DLD1 (cell line): Measurements from ENCODE around the gene ZNF287.

Experiments
- in situ Hi-C: cut with HindIII; loops from 2 replicates; pipeline ENCODE4 v1.10.0; 2017; ENCODE audit warnings: low sequenced_read_pairs

ZNF287 gene

DNA sequence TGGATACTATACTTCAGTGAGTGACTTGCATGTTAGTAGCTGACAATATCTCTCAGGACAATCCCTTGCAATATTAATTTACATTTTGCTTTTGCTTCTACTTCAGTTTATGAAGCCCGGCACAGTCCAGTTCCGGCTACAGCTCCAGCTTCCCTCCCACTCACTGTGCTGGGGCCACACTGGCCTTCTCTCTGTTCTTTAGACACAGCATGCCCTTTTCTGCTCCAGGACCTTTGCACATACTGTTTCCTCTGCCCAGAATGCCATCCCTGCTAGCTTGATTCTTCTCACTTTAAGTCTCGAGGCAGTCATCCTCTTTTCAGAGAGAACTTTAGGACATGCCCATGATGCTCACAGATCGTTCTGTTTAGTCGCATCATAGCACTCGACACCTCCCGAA lies 51.5 kb downstream of the ZNF287 start:
- in situ Hi-C loops = no loop called here

DNA sequence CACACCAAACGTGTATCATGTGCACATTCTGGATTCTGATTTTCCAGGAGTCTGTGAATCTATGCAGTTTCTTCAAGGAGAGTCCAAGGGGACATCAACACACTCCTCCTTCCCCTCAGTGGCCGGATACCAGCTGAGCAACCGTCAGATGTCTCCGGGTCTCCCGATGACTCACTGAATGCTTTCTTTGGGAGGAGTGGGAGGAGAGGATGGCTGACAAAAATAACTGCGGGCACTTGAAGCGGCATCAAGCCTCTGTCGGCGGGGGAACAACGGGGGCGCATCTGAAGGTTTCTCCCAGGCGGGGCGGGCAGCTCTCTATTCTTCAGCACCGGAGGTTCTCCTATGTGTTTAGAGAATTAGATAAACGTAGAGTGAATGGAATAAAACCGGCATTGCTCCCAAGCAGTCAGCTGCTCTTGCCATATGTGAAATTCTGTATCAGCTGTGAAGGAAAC lies 52.4 kb downstream of the ZNF287 start:
- in situ Hi-C loops = no loop called here

DNA sequence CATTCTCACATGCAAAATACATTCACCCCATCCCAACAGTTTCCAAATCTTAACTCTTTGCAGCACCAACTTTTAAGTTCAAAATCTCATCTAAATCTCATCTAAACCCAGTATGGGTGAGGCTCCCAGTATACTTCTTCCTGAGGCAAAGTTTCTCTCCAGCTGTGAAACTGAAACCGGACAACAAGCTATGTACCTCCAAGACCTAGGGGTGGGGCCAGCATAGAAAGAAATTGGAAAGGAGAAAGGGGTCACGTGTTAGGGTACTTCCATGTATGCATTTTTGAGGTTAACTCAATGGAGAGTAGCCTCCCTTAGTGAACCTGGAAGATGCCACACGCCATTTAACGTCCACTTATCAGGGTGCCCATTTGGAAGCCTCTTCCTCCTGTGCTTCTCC lies 53.1 kb downstream of the ZNF287 start:
- in situ Hi-C loops = no loop called here

DNA sequence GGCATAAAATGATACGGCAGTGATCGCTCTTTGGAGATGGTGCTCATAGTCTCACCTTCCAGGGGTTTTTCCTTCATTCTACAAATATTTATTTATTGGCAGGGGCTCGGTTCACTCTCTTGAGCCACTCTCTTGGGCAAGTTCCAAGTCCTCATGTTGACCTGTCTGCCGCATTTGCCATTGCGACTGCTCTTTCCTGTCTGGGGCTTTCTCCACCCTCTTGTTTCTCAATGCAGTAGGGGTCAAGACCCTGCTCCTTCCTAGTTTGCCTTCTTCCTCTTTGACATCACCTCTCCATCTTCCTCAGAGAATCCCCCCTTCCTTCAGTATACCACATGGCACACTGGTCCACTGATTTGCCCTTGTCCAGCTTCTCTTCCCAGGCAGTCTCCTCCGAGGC lies 55.1 kb downstream of the ZNF287 start:
- in situ Hi-C loops = no loop called here

DNA sequence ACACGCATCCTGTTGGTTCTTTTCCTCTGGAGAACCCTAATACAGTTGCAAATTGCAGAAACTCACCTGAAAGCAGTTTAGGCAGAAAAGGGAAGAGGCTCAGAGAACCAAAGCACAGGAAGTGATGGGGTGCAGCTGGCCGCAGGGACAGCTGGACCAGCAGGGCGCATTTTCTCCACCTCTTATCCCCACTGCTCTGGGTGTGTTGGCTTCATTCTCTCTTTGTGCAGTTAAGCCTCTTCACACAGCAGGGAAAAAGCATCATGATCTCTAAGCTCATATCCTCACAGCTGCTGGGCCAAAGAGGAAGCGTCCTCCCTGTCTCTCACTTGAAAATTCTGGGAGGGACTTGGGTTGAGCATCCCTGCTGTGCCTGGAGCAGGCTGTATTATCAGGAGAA lies 57.0 kb downstream of the ZNF287 start:
- in situ Hi-C loops = no loop called here

DNA sequence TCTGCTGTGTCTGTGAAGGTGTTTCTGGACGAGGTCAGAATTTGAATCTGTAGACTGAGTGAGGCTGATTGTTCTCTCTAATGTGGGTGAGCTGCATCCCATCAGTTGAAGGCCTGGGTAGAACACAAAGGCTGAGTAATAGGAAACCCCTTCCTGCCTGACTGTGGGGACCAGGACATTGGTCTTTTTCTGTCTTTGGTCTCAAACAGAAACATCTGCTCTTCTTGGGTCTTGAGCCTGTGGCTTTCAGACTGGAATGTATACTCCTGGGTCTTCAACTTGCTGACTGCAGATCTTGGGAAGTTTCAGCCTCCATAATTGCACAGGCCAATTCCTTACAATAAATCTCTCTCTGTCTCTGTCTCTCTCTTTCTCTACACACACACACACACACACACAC lies 57.4 kb downstream of the ZNF287 start:
- in situ Hi-C loops = no loop called here

DNA sequence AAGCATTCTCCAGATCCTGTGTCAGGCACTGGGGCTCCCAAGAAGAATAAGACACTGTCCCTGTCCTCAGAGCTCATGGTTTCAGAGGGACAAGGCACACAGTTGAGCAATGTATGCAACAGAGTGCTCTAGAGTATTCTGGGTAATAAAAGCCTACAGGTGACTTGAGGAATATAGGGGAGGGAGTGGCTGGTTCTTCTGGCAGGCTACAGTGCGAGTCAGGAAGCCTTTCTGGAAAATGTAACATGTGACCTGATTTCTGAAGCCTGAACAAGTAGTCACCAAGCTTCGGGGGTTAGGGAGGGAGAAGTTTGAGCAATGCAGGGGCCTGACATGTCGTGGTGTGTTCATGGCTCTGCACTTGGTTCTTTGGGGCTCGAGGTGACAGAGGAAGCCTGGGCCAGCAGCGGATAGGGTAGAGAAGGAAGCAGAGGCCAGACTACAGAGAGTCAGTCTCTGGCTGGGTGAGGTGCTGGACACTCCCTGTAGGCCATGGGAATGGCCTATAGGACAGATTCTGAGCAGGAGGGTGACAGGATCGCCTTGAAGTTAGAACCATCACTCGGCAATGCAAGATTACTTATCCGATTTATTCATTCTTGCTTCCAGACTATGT lies 61.0 kb downstream of the ZNF287 start:
- in situ Hi-C loops = loop anchor here (5.0 kb wide), 1 partner anchor 44 kb away; no protein-coding TSS in a partner anchor

DNA sequence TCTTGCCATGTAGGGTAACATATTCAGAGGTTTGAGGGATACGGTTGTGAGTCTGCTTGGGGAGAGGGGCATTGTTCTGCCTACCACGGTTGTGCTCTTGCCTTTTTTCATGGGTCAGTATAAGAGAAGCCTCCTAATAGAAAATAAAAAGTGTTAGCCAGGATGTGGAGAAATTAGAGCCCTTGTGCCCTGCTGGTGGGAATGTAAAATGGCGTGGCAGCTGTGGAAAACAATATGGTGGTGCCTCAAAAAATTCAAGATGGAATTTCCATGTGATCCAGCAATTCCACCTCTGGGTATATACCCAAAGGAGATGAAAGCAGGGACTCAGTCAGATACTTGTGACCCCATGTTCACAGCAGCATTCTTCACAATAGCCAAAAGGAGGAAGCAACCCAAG lies 62.8 kb downstream of the ZNF287 start:
- in situ Hi-C loops = loop anchor here (5.0 kb wide), 1 partner anchor 46 kb away; no protein-coding TSS in a partner anchor

DNA sequence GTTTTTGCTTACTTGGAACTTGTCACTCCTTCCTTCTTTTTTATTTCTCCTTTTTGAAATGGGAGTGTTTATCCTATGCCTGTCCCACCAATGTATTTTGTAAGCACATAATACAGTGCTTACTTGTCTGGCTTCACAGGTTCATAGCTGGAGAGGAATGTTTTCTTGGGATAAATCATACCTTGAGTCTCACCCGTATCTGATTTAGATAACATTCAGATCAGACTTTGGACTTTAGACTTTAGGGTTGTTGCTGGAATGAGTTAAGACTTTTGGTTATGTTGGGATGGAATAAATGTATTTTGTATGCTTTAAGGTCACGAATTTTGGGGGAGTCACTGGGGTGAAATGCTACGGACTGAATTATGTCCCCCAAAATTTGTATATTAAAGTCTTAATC lies 64.0 kb downstream of the ZNF287 start:
- in situ Hi-C loops = loop anchor here (5.0 kb wide), 1 partner anchor 47 kb away; no protein-coding TSS in a partner anchor
